Smooth muscle cell (in vitro differentiated cells): ENCODE measurements around the gene RALY. TPM values are rescaled to one million over a fixed set of nuclear protein-coding genes. Genes with fewer than 3 reads are reported as not detected.
A peak's percentile ranks its signal among the peaks of the same experiment; 100 is the strongest.

Source experiments
- DNase-seq: peaks from one replicate; lab custom pipeline; 2025; ENCODE audit not compliant: unreplicated experiment; lab: John Stamatoyannopoulos, UW
- H2AFZ ChIP-seq: fragments of 200-600 bp; sonication (generic); 2 replicates; pipeline ENCODE4 v1.6.0; 2016; ENCODE audit warnings: antibody characterized with exemption, low read depth, mild to moderate bottlenecking
- H3F3A ChIP-seq: fragments of 200-600 bp; sonication (generic); 2 replicates; pipeline ENCODE4 v1.6.0; 2017; ENCODE audit warnings: antibody characterized with exemption, low read depth
- H3K27ac ChIP-seq: fragments of 200-600 bp; sonication (generic); 2 replicates; pipeline ENCODE4 v1.5.1; 2016; ENCODE audit warnings: low read depth, mild to moderate bottlenecking
- H3K27me3 ChIP-seq: fragments of 200-600 bp; sonication (generic); 2 replicates; pipeline ENCODE4 v1.6.1; 2016; ENCODE audit warnings: low read depth, mild to moderate bottlenecking
- H3K36me3 ChIP-seq: fragments of 200-600 bp; sonication (generic); 2 replicates; pipeline ENCODE4 v1.5.1; 2016; ENCODE audit warnings: low read depth
- H3K4me1 ChIP-seq: fragments of 200-600 bp; sonication (generic); 2 replicates; pipeline ENCODE4 v1.5.1; 2016; ENCODE audit warnings: low read depth
- H3K4me2 ChIP-seq: fragments of 200-600 bp; sonication (generic); 2 replicates; pipeline ENCODE4 v1.6.0; 2016; ENCODE audit warnings: mild to moderate bottlenecking
- H3K4me3 ChIP-seq: fragments of 200-600 bp; sonication (generic); 2 replicates; pipeline ENCODE4 v1.5.1; 2016; ENCODE audit warnings: mild to moderate bottlenecking
- H3K79me2 ChIP-seq: fragments of 200-600 bp; sonication (generic); 2 replicates; pipeline ENCODE4 v1.6.0; 2016; ENCODE audit warnings: low read depth, mild to moderate bottlenecking
- H3K9ac ChIP-seq: fragments of 200-600 bp; sonication (generic); 2 replicates; pipeline ENCODE4 v1.6.0; 2016; ENCODE audit warnings: low read depth
- H3K9me3 ChIP-seq: fragments of 200-600 bp; sonication (generic); replicated peaks from 2 replicates; pipeline ENCODE4 v1.5.1; 2016; ENCODE audit warnings: low read depth
- H4K20me1 ChIP-seq: fragments of 200-600 bp; sonication (generic); 2 replicates; pipeline ENCODE4 v1.6.0; 2016; ENCODE audit warnings: low read depth
- CTCF ChIP-seq: fragments of 200-600 bp; sonication (generic); IDR thresholded peaks from 2 replicates; pipeline ENCODE4 v1.5.1; 2017; ENCODE audit warnings: borderline replicate concordance, mild to moderate bottlenecking, antibody characterized with exemption; ENCODE audit not compliant: insufficient read depth, poor library complexity, severe bottlenecking
- WGBS: methylation state at CpG from one replicate; pipeline ENCODE4 v1.1.7; 2016; ENCODE audit warnings: low lambda C conversion rate; 5-methylcytosine and 5-hydroxymethylcytosine counted together
- polyA plus RNA-seq: library from polyadenylated mRNA; unstranded; fragments of >200 nt; fragmentation: Nextera tagmentation; extraction: Ambion mirVana; gene quantifications from 2 replicates; pipeline ENCODE4 v1.2.1, GENCODE V29; 2016
- total RNA-seq: library from RNA; depleted of rRNA; stranded (reverse); fragments of >200 nt; gene quantifications from 2 replicates; pipeline ENCODE4 v1.2.3, GENCODE V29; 2014

RALY gene
- total and polyA plus RNA-seq, 2 experiments from 2014 or later, result 99.7 to 218 TPM

DNA sequence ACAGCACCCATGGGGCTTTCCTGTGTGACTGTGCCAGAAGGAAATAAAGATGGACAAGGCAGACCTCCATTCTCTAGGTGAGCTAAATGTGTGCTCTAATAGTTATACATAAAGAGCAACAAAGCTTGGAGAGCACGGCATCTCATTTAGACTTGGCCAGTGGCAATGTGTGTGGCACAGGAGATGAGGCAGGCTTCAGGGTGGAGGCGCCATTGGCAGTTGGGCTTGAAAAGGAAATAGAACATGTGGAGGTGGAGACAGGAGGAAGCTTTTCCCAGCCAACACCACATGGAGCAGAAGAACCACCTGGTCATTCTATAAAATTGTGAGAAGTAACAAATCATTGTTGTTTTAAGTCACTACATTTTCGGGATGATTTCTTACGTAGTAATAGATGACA is 3.6 kb upstream of the RALY start:
- no peak for TF ChIP-seq CTCF
- 79% methylated on average over 4 of the region's 4 CpGs for WGBS
- no peaks in the 10 kb centered on the region for H3K9me3 ChIP-seq
- peaks cover 7% of the 10 kb centered on the region for H3K79me2 ChIP-seq
- DNase-seq, result no peak
- H4K20me1 ChIP-seq, result peaks cover 12% of the 10 kb centered on the region
- no peak overlapping the region for H3K4me2 ChIP-seq
- peaks cover 3% of the 10 kb centered on the region for H3F3A ChIP-seq
- no peak overlapping the region for H3K27ac ChIP-seq
- no peak overlapping the region for H3K9ac ChIP-seq
- peaks cover 7% of the 10 kb centered on the region for H3K4me1 ChIP-seq
- H3K27me3 ChIP-seq, result no peaks in the 10 kb centered on the region
- H3K4me3 ChIP-seq, result no peak overlapping the region
- no peak overlapping the region for H2AFZ ChIP-seq
- H3K36me3 ChIP-seq, result no peaks in the 10 kb centered on the region

DNA sequence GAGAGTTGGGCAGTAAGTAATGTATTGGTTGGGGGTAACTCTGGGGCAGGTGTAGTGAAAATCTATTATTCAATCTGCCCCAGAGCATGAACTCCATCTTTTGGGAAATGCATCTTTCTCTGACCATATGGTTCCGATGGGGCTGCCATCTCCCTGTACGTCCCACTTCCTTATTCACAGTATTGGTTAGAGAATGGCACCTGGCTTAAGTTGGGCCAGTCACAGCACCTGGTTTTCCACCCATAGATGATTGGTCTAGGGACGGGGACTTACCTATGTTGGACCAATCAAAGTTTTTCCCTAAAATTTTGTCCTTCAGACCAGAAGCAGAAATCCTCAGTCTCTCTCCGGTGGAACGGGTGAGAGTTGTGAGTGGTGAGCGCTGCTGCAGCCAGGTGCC is 2.2 kb upstream of the RALY start:
- no peak for DNase-seq
- peaks cover 17% of the 10 kb centered on the region for H3K4me1 ChIP-seq
- no peaks in the 10 kb centered on the region for H3K27me3 ChIP-seq
- no peaks in the 10 kb centered on the region for H3K36me3 ChIP-seq
- 95% methylated on average over 6 of the region's 6 CpGs for WGBS
- H3K79me2 ChIP-seq, result peaks cover 22% of the 10 kb centered on the region
- no peak for TF ChIP-seq CTCF
- no peak overlapping the region for H3K4me2 ChIP-seq
- H2AFZ ChIP-seq, result no peak overlapping the region
- H3K9me3 ChIP-seq, result no peaks in the 10 kb centered on the region
- no peak overlapping the region for H3K4me3 ChIP-seq
- no peak overlapping the region for H3K9ac ChIP-seq
- H4K20me1 ChIP-seq, result peaks cover 26% of the 10 kb centered on the region
- no peak overlapping the region for H3K27ac ChIP-seq
- H3F3A ChIP-seq, result peaks cover 3% of the 10 kb centered on the region

DNA sequence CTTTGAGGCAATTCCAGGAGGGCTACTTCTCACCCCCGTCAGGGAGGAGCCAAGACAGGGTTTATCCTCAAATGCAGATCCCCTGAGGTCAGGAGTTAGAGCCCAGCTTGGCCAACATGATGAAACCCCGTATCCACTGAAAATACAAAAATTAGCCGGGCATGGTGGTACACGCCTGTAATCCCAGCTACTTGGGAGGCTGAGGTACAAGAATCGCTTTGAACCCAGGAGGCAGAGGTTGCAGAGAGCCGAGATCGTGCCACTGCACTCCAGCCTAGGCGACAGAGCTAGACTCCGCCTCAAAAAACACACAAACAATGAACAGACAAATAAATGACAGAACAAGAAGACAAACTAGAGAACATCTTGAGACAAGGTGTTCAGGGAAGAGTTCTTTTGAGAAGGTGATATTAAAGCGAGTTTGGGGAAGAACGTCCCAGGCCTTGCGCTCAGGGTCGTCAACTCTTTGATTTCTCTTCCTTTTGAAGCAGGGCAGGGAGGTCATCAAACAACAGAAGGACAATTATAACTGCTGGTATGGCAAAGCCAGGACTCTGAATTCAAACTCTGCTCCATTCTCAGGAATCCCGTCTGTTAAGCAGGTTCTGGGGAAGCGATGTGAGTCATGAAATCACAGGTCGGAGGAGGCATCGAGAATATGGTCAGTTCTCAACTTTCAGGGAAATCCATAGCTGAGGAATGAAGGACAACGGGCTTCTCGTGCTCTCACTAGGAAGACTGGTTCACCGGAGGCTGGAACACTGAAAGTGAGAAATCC is 1.4 kb upstream of the RALY start:
- no peak for DNase-seq
- peak overlapping the region; percentile 65 for H3K27ac ChIP-seq
- peaks cover 17% of the 10 kb centered on the region for H3K4me1 ChIP-seq
- peak overlapping the region; percentile 85 for H3K4me2 ChIP-seq
- peaks cover 30% of the 10 kb centered on the region for H3K79me2 ChIP-seq
- H3K4me3 ChIP-seq, result peak overlapping the region; percentile 96
- TF ChIP-seq CTCF, result no peak
- peaks cover 3% of the 10 kb centered on the region for H3F3A ChIP-seq
- peak overlapping the region; percentile 52 for H3K9ac ChIP-seq
- 35% methylated on average over 20 of the region's 20 CpGs for whole genome bisulfite sequencing
- H3K27me3 ChIP-seq, result no peaks in the 10 kb centered on the region
- H4K20me1 ChIP-seq, result peaks cover 35% of the 10 kb centered on the region
- no peaks in the 10 kb centered on the region for H3K9me3 ChIP-seq
- H3K36me3 ChIP-seq, result no peaks in the 10 kb centered on the region
- peak overlapping the region; percentile 65 for H2AFZ ChIP-seq
